Measurements from ENCODE around the gene IQCF5.
"Not testable (repeated sequence)": the region's sequence is repeated elsewhere in the genome, so short reads cannot be mapped to it uniquely, and the experiment has no call there.

IQCF5 gene

GRCh38 chr3:51875501-51875900, at the start of gene IQCF5:
Gene IQCF5, minus strand, starts transcription at chr3:51875601. Its CDS starts 70 bp downstream, at chr3:51875531.
- no peak for DNase-seq

GRCh38 chr3:51921081-51921578, 45.7 kb upstream of the IQCF5 start:
- no peak for DNase-seq

- no peak for DNase-seq
These were observed 41.0 kb upstream of the IQCF5 start for GRCh38 chr3:51916418-51916817.

- no peak for DNase-seq
These were observed 32.6 kb upstream of the IQCF5 start for GRCh38 chr3:51908026-51908425.

GRCh38 chr3:51904034-51904823, 28.8 kb upstream of the IQCF5 start:
- no peak for DNase-seq

- not testable (repeated sequence) for DNase-seq
These were observed 27.0 kb upstream of the IQCF5 start for GRCh38 chr3:51902361-51902760.

- not testable (repeated sequence) for DNase-seq
These were observed 24.6 kb upstream of the IQCF5 start for GRCh38 chr3:51900043-51900442.

- no peak for DNase-seq
These were observed 22.0 kb upstream of the IQCF5 start for GRCh38 chr3:51897391-51897790.

- DNase-seq, result no peak
These were observed 21.4 kb upstream of the IQCF5 start for GRCh38 chr3:51896607-51897305.

GRCh38 chr3:51894939-51895338, 19.5 kb upstream of the IQCF5 start:
- DNase-seq, result no peak

- DNase-seq, result no peak
These were observed 19.0 kb upstream of the IQCF5 start for GRCh38 chr3:51894391-51894790.

- no peak for DNase-seq
These were observed 16.0 kb upstream of the IQCF5 start for GRCh38 chr3:51891242-51892039.

GRCh38 chr3:51888463-51889105, 13.2 kb upstream of the IQCF5 start:
- DNase-seq, result no peak

- no peak for DNase-seq
These were observed 12.2 kb upstream of the IQCF5 start for GRCh38 chr3:51887620-51888019.

GRCh38 chr3:51886447-51886846, 11.0 kb upstream of the IQCF5 start:
- no peak for DNase-seq

GRCh38 chr3:51879937-51880336, 4.5 kb upstream of the IQCF5 start:
- no peak for DNase-seq

- DNase-seq, result no peak
These were observed 785 bp upstream of the IQCF5 start for GRCh38 chr3:51876186-51876585.

- DNase-seq, result no peak
These were observed 512 bp downstream of the IQCF5 start for GRCh38 chr3:51874889-51875288.

GRCh38 chr3:51874411-51874810, 990 bp downstream of the IQCF5 start:
- no peak for DNase-seq

GRCh38 chr3:51873876-51874275, 1.5 kb downstream of the IQCF5 start:
- no peak for DNase-seq

GRCh38 chr3:51873253-51873766, 2.1 kb downstream of the IQCF5 start:
- DNase-seq, result no peak

GRCh38 chr3:51869304-51869703, 6.1 kb downstream of the IQCF5 start:
- no peak for DNase-seq

GRCh38 chr3:51868896-51869295, 6.5 kb downstream of the IQCF5 start:
- not testable (repeated sequence) for DNase-seq

All from activated CD4-positive, alpha-beta T cell treated with anti-CD3 and anti-CD28 coated beads, Interleukin-2, amount 50 U/mL, for 1 hour (primary cell).